H1 (cell line): ENCODE measurements around the gene UFC1. TPM values are rescaled to one million over a fixed set of nuclear protein-coding genes. Genes with fewer than 3 reads are reported as not detected.

Experiments used
- ATF2 ChIP-seq: IDR thresholded peaks from 2 replicates; pipeline ENCODE4 v1.6.1; 2012; ENCODE audit warnings: low read length, inconsistent platforms
- ATF3 ChIP-seq: IDR thresholded peaks from 2 replicates; pipeline ENCODE4 v1.6.1; 2011; ENCODE audit warnings: low read depth, mild to moderate bottlenecking, low read length; ENCODE audit not compliant: insufficient read depth
- BCL11A ChIP-seq, 2 experiments: IDR thresholded peaks; one replicate each; pipeline ENCODE4 v1.6.1; 2011; ENCODE audit warnings: low read depth in 2 of 2, low read length in 2 of 2, mild to moderate bottlenecking in 2 of 2
- CBX5 ChIP-seq: fragments of 300-800, 300-1000 bp; sonication (generic); IDR thresholded peaks from 2 replicates; pipeline ENCODE4 v1.7.1; 2016; ENCODE audit warnings: antibody characterized with exemption, low read length, low read depth
- EP300 ChIP-seq, 2 experiments: IDR thresholded peaks; 1 replicate in 1 of 2; 2 replicates in 1 of 2; pipeline ENCODE4 v1.6.1; 2011 to 2012; ENCODE audit warnings: low read depth in 2 of 2, low read length in 2 of 2, mild to moderate bottlenecking in 2 of 2, borderline replicate concordance in 1 of 2, inconsistent platforms in 1 of 2, moderate library complexity in 1 of 2
- EZH2 ChIP-seq: fragments of 200-600 bp; sonication (generic); IDR thresholded peaks from 2 replicates; pipeline ENCODE4 v1.7.1; 2012; ENCODE audit warnings: low read depth, mild to moderate bottlenecking, moderate library complexity, low read length, inconsistent platforms; ENCODE audit not compliant: severe bottlenecking
- GTF2F1 ChIP-seq: IDR thresholded peaks from 2 replicates; pipeline ENCODE4 v1.6.1; 2012; ENCODE audit warnings: low read depth, low read length, improper control_type of control experiment, borderline replicate concordance
- HDAC2 ChIP-seq, 2 experiments: fragments of 300-600 bp in 1 of 2; sonication (generic) in 1 of 2; IDR thresholded peaks; 2 replicates each; pipeline ENCODE4 v1.6.1; 2011 to 2012; ENCODE audit warnings: low read depth in 2 of 2, low read length in 2 of 2, mild to moderate bottlenecking in 2 of 2, moderate library complexity in 2 of 2, borderline replicate concordance in 1 of 2, inconsistent platforms in 1 of 2
- MAFK ChIP-seq: IDR thresholded peaks from 2 replicates; pipeline ENCODE4 v1.6.1; 2012; ENCODE audit warnings: low read depth, mild to moderate bottlenecking, improper control_type of control experiment, low read length
- NRF1 ChIP-seq: IDR thresholded peaks from 2 replicates; pipeline ENCODE4 v1.6.1; 2011; ENCODE audit warnings: mild to moderate bottlenecking, low read depth, low read length, improper control_type of control experiment
- POU5F1 ChIP-seq: IDR thresholded peaks from 2 replicates; pipeline ENCODE4 v1.6.1; 2011; ENCODE audit warnings: low read depth, mild to moderate bottlenecking, low read length, moderate library complexity
- RBBP5 ChIP-seq: IDR thresholded peaks from 2 replicates; pipeline ENCODE4 v1.7.1; 2012; ENCODE audit warnings: low read depth, mild to moderate bottlenecking, inconsistent platforms, low read length, moderate library complexity, borderline replicate concordance
- RFX5 ChIP-seq: IDR thresholded peaks from 2 replicates; pipeline ENCODE4 v1.6.1; 2011; ENCODE audit warnings: low read depth, low read length, improper control_type of control experiment, borderline replicate concordance
- RNF2 ChIP-seq: fragments of 200-900, 300-1000 bp; sonication (generic); IDR thresholded peaks from 2 replicates; pipeline ENCODE4 v1.7.1; 2016; ENCODE audit warnings: borderline replicate concordance, low read depth, mild to moderate bottlenecking, antibody characterized with exemption, low read length; ENCODE audit not compliant: poor library complexity, severe bottlenecking; ENCODE audit errors: missing control alignments
- RXRA ChIP-seq: IDR thresholded peaks from 2 replicates; pipeline ENCODE4 v1.6.1; 2011; ENCODE audit warnings: low read depth, mild to moderate bottlenecking, low read length, moderate library complexity; ENCODE audit not compliant: insufficient read depth
- SIRT6 ChIP-seq: IDR thresholded peaks from one replicate; pipeline ENCODE4 v1.7.1; 2012; ENCODE audit warnings: low read length, inconsistent platforms
- SIX5 ChIP-seq: IDR thresholded peaks from 2 replicates; pipeline ENCODE4 v1.6.1; 2011; ENCODE audit warnings: mild to moderate bottlenecking, low read depth, low read length
- TAF1 ChIP-seq: IDR thresholded peaks from 2 replicates; pipeline ENCODE4 v1.6.1; 2011; ENCODE audit warnings: mild to moderate bottlenecking, low read depth, low read length
- USF2 ChIP-seq: IDR thresholded peaks from 2 replicates; pipeline ENCODE4 v1.6.1; 2011; ENCODE audit warnings: low read length, improper control_type of control experiment
- ZNF274 ChIP-seq: IDR thresholded peaks from 2 replicates; pipeline ENCODE4 v1.7.0; 2012; ENCODE audit warnings: low read length, borderline replicate concordance; ENCODE audit errors: extremely low read depth
- polyA plus RNA-seq, 7 experiments: library from polyadenylated mRNA; depleted of rRNA in 3 of 7; stranded (reverse) in 5 of 7; unstranded in 2 of 7; fragments of >200 nt in 5 of 7; fragments of 200-250 nt in 2 of 7; gene quantifications; 1 replicate in 5 of 7; 2 replicates in 1 of 7; 4 replicates in 1 of 7; pipeline versions ENCODE4 v1.2.1 to v1.2.3, GENCODE V29; 2011 to 2013; ENCODE audit warnings: missing spikeins in 2 of 7, mixed read lengths in 2 of 7
- total RNA-seq: library from RNA; stranded (reverse); fragmentation: NEBNext Ultra II Directional; extraction: Animal tissue kit (Norgen Biotek cat#: 25700); gene quantifications from 2 replicates; pipeline ENCODE4 v1.2.1, GENCODE V29; 2021

UFC1 gene
- total and polyA plus RNA-seq, 2 of the 8 experiments (the other 6 are each of a cell fraction or from before 2014, with no cell fraction given) = 67.8 to 102 TPM

- no peak for TF ChIP-seq RNF2
- TF ChIP-seq RBBP5 = 0 out of 2 replicates have a peak, but pooled peaks have one; percentile 67
- no peak for TF ChIP-seq MAFK
- TF ChIP-seq EP300 (IDR thresholded peaks at IDR 0.05; ENCODE audit: borderline replicate concordance in 1 of 2, low read depth in 2 of 2, low read length in 2 of 2) = no peak
- no peak for TF ChIP-seq RFX5
- no peak for TF ChIP-seq BCL11A (IDR thresholded peaks at IDR 0.05; ENCODE audit: low read depth in 2 of 2, low read length in 2 of 2)
- no peak for TF ChIP-seq CBX5
- no peak for TF ChIP-seq USF2
- no peak for TF ChIP-seq GTF2F1
- no peak for TF ChIP-seq RXRA
- no peak for TF ChIP-seq ZNF274
- peak; percentile 45 for TF ChIP-seq TAF1
- TF ChIP-seq NRF1 = no peak
- TF ChIP-seq EZH2 = no peak
- no peak for TF ChIP-seq ATF2
- no peak for TF ChIP-seq HDAC2 (IDR thresholded peaks at IDR 0.05; ENCODE audit: borderline replicate concordance in 1 of 2, low read depth in 2 of 2, low read length in 2 of 2)
- no peak for TF ChIP-seq POU5F1
- no peak for TF ChIP-seq ATF3
- TF ChIP-seq SIX5 = no peak
- TF ChIP-seq SIRT6 = no peak
Measured at GRCh38 chr1:161198194-161198896, 44.6 kb downstream of the UFC1 start (continued).
